ENCODE results near the gene SUCLG2.

Gene SUCLG2

GRCh38 chr3:67688231-67688630 is 33.8 kb upstream of the SUCLG2 start:
- no peak for TF ChIP-seq CTCF (conservative IDR thresholded peaks at IDR 0.05; ENCODE audit: low read depth, low read length)
- DNase-seq (ENCODE audit: low read depth) = no peak
- no peak overlapping the region for H3K4me3 ChIP-seq (ENCODE audit: low read depth, low read length)

GRCh38 chr3:67686069-67686468 is 31.7 kb upstream of the SUCLG2 start:
- TF ChIP-seq CTCF (conservative IDR thresholded peaks at IDR 0.05; ENCODE audit: low read depth, low read length) = no peak
- H3K4me3 ChIP-seq (ENCODE audit: low read depth, low read length) = no peak overlapping the region
- no peak for DNase-seq (ENCODE audit: low read depth)

- H3K4me3 ChIP-seq (ENCODE audit: low read depth, low read length) = no peak overlapping the region
- DNase-seq (ENCODE audit: low read depth) = peak; percentile 29
- TF ChIP-seq CTCF (conservative IDR thresholded peaks at IDR 0.05; ENCODE audit: low read depth, low read length) = no peak
Observed at GRCh38 chr3:67685499-67685898, 31.1 kb upstream of the SUCLG2 start.

GRCh38 chr3:67684211-67684610 is 29.8 kb upstream of the SUCLG2 start:
- H3K4me3 ChIP-seq (ENCODE audit: low read depth, low read length) = no peak overlapping the region

GRCh38 chr3:67683522-67683921 is 29.1 kb upstream of the SUCLG2 start:
- H3K4me3 ChIP-seq (ENCODE audit: low read depth, low read length) = no peak overlapping the region
- no peak for TF ChIP-seq CTCF (conservative IDR thresholded peaks at IDR 0.05; ENCODE audit: low read depth, low read length)
- DNase-seq (ENCODE audit: low read depth) = no peak

More at GRCh38 chr3:67684211-67684610, 29.8 kb upstream of the SUCLG2 start:
- DNase-seq (ENCODE audit: low read depth) = no peak
- no peak for TF ChIP-seq CTCF (conservative IDR thresholded peaks at IDR 0.05; ENCODE audit: low read depth, low read length)

- H3K4me3 ChIP-seq (ENCODE audit: low read depth, low read length) = no peak overlapping the region
- no peak for TF ChIP-seq CTCF (conservative IDR thresholded peaks at IDR 0.05; ENCODE audit: low read depth, low read length)
- no peak for DNase-seq (ENCODE audit: low read depth)
Observed at GRCh38 chr3:67678665-67679064, 24.3 kb upstream of the SUCLG2 start.

- DNase-seq (ENCODE audit: low read depth) = no peak
- H3K4me3 ChIP-seq (ENCODE audit: low read depth, low read length) = no peak overlapping the region
- TF ChIP-seq CTCF (conservative IDR thresholded peaks at IDR 0.05; ENCODE audit: low read depth, low read length) = no peak
Observed at GRCh38 chr3:67674055-67674454, 19.6 kb upstream of the SUCLG2 start.
